GM15510 (cell line): ENCODE results near the gene ZNF687.

Experiments used
- POLR2A ChIP-seq: IDR thresholded peaks from 3 replicates; pipeline ENCODE4 v1.6.1; 2011; ENCODE audit warnings: borderline replicate concordance; ENCODE audit not compliant: insufficient read length; ENCODE audit errors: extremely low read depth

ZNF687 gene

DNA sequence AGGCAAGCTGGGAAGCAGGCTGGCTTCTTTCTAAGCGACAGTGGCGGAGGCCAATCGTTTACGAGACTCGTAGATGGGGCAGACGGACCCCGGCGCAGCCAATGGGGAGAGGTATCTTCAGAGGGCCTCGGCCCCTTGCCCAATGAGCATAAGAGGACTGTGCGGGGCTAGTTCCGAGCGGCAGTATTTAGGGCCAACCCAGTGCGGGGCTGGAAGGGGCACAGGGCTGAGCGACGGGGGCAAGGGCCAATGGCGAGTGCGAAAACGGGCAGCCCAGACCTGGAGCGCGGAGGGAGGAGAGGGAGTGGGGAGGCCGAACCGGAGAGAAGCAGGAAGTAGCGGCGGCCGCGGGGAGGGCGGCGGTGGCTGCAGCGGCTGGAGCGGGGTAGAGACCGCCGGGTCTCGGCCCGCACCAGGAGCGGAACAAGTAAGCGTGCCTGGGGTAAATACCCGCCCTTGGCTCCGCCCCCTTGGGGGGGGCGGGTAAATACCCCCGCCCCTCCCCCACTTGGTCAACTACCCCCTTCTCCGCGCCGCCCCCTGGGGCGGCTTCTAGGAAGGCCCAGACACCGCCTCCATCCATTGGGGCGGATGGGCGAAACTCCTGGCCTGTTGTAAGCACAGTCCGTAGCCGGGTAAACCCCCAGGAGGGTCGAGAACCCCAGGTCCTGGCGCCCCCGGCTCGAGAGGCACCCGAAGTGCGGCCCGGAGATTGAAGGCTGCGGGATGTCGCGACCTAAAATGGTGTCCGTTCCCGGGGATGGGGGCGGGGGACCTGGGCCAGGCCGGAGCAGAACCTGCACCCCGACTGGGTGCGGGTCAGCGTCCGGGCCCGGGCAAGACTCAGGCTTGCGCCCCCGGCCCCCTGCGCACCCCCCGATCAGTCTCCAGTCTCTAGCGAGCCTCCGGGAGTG, at the start of gene ZNF687:
TSS of gene ZNF687 (plus strand) at position 331 of the 914 bp plus-strand sequence. CDS start 3,993 bp downstream, outside the sequence.
- TF ChIP-seq POLR2A: peak; percentile 57

DNA sequence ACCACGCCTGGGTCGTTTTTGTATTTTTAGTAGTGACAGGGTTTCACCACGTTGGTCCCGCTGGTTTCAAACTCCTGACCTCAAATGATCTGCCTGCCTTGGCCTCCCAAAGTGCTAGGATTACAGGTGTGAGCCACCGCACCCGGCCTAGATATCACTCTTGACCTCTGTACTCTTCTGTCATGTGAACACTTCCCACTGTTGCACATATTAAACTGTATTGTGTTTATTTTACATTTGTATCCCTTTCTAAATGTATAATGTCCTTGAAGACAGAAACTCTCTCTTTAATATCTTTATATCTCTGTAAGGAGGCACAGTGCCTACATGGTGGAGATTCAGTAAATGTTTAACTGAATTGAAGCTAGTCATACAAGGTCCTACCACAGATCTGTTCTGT, 46.9 kb upstream of the ZNF687 start:
- no peak for TF ChIP-seq POLR2A

DNA sequence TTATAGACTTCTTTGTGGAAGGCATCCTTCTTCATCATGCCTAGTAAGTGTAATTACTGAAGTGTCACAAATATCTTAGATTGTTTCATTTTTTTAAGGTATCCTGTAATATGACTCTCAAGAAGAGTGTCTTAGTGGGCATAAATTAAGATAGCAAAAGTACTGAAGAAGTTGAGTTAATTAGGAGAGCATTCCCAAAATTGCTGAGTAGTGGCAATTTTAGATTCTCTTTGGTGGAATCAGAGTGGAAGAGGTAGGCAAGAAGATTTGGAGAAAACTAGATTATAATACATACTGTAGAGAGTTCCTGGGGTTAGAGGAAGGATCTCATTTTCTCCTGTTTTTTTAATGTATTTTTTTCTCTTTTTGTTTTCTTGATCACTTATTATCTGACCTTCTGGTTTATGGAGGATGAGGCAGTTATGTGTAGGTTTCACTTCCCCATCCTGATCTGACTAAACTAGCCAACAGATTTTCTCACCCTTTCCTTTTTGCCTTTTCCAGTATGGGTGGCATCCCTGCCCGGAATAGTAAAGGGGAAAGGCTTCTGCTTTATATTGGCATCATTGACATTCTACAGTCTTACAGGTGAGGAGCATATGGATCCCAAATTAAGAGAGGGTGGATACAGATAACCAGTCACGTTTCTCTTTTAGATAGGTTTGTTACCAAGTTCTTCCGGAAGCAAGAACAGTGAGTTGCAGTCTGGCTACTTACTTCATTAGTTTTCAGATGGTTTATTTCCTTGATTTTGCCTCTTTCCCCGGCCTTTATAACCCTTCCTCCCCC, 44.2 kb upstream of the ZNF687 start:
- TF ChIP-seq POLR2A: no peak

- no peak for TF ChIP-seq POLR2A
Observed at GRCh38 chr1:151238467-151238739, 43.7 kb upstream of the ZNF687 start.

- no peak for TF ChIP-seq POLR2A
Observed at GRCh38 chr1:151242442-151242841, 39.7 kb upstream of the ZNF687 start.

- TF ChIP-seq POLR2A: no peak
Observed at GRCh38 chr1:151243683-151244216, 38.3 kb upstream of the ZNF687 start.

- no peak for TF ChIP-seq POLR2A
Observed at GRCh38 chr1:151246786-151247185, 35.3 kb upstream of the ZNF687 start.

DNA sequence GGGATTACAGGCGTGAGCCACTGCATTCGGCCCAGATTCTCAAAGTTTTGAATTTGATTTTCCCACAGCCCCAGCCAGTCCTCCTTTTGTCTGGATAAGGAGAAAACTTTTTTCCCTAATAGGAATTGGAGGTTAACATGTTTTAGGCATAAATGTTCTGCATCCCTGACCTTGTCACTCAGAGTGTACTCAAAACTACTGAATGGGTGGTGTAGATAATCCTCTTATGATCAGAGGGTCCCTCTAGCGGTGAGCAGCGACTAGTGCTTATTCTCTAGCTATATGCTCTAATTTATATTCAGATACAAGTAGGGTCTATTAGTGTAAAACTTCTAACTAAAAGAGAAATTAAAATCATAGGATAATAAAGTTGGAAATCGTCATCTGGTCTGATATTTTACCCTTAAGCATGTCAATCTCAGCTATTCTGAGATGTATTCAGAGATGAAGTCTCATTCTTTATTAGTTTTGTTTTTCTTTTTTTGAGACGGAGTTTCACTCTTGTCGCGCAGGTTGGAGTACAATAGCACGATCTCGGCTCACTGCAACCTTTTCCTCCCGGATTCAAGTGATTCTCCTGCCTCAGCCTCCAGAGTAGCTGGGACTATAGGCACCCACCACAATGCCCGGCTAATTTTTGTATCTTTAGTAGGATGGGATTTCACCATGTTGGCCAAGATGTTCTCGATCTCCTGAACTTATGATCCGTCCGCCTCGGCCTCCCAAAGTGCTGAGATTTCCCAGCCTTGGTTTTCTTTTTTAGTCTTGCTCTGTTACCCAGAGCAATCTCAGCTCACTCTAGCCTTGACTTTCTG, 30.2 kb upstream of the ZNF687 start:
- TF ChIP-seq POLR2A: no peak

DNA sequence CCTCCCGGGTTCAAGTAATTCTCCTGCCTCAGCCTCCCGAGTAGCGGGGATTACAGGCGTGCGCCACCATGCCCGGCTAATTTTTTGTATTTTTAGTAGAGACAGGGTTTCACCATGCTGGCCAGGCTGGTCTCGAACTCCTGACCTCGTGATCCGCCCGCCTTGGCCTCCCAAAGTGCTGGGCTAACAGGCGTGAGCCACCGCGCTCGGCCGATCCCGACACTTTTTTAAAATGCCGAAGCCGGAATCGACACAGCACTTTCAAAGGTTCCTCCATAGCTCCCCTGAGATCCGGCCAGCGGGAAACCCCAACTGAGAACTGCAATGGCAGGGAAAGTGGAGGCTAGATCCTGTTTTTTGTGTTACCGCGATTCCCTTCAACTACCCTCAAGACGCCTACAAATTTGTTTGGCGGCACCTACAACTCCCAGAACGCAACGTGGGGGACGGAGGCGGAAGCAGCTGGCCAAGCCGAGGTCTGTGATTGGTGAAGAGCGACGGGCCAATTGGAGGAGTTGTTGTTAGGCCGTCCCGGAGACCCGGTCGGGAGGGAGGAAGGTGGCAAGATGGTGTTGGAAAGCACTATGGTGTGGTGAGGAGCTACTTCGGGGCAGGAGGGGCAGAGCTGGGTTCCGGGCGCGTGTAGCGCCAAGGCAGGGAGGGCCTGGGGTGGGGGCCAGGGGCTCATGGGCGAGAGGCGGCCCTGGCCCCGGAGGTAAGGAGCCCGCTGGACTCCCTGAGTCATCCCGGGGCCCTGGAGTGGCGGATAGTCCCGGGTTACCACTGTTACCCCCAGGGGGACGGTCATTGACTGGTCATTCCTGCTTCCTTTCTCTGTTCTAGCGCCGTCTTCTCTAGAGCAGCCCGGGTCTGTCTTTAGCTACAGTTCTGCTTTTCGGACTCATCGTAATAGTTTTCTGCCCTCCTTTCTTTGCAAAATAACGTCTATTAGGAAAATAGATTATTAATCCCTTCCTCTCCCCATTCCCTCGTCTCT, 27.6 kb upstream of the ZNF687 start, which contains the start of gene PSMD4:
TSS of gene PSMD4 (plus strand) at position 518 of the 997 bp plus-strand sequence. CDS start at position 567, 49 bp downstream.
- TF ChIP-seq POLR2A: peak; percentile 92

DNA sequence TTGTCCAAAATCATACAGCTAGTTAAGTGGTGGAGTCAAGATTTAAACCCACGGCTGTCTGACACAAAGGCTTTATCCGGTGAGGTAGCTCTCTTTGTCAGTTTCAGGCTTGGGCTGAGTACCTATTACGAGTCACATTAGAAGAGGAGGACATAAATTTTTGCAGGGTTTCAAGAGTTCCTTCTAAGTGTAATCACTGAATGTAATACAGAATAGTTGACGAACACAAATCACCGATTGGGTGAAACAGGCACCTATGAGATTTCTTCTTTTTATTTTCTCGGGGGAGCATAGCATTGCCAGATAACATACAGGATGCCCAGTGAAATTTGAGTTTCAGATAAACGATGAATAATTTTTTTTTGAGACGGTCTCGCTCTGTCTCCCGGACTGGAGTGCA, 26.7 kb upstream of the ZNF687 start:
- no peak for TF ChIP-seq POLR2A

- TF ChIP-seq POLR2A: no peak
Observed at GRCh38 chr1:151259351-151259750, 22.7 kb upstream of the ZNF687 start.

GRCh38 chr1:151265446-151266236, 16.5 kb upstream of the ZNF687 start:
- TF ChIP-seq POLR2A: no peak

DNA sequence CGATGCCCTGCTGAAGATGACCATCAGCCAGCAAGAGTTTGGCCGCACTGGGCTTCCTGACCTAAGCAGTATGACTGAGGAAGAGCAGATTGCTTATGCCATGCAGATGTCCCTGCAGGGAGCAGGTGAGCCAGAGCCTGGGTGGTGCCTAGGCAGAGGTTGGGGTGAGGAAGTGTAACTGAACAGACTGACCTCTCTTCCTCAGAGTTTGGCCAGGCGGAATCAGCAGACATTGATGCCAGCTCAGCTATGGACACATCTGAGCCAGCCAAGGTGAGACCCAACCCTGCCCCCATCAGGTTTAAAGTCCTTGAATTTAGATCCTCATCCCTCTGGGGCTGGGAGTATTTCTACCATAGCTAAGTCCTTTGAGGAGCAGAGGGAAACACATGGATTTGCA, 15.8 kb upstream of the ZNF687 start:
- TF ChIP-seq POLR2A: no peak
